Kasumi-1 (cell line): ENCODE data around the gene MRM2.

Experiments used
- DNase-seq, 2 experiments: peaks; one replicate each; lab custom pipeline; 2025; lab: John Stamatoyannopoulos, UW

Gene MRM2

GRCh38 chr7:2203766-2204300 lies 38.2 kb downstream of the MRM2 start:
- no peak for DNase-seq

GRCh38 chr7:2202901-2203765 lies 38.9 kb downstream of the MRM2 start:
- no peak for DNase-seq

- DNase-seq, result no peak
These were observed 39.6 kb downstream of the MRM2 start for GRCh38 chr7:2202361-2202761.

GRCh38 chr7:2201686-2202360 lies 40.2 kb downstream of the MRM2 start:
- no peak for DNase-seq

GRCh38 chr7:2201128-2201527 lies 40.9 kb downstream of the MRM2 start:
- no peak for DNase-seq

GRCh38 chr7:2200584-2200980 lies 41.4 kb downstream of the MRM2 start:
- DNase-seq, result no peak

GRCh38 chr7:2199956-2200583 lies 41.9 kb downstream of the MRM2 start:
- DNase-seq, result no peak

- DNase-seq, result no peak
These were observed 42.5 kb downstream of the MRM2 start for GRCh38 chr7:2199528-2199927.

GRCh38 chr7:2198760-2199159 lies 43.2 kb downstream of the MRM2 start:
- DNase-seq, result no peak

- no peak for DNase-seq
These were observed 43.8 kb downstream of the MRM2 start for GRCh38 chr7:2198206-2198605.

- no peak for DNase-seq
These were observed 44.4 kb downstream of the MRM2 start for GRCh38 chr7:2197436-2198155.

GRCh38 chr7:2196381-2197378 lies 45.3 kb downstream of the MRM2 start:
- DNase-seq, result no peak

GRCh38 chr7:2195400-2196246 lies 46.4 kb downstream of the MRM2 start:
- DNase-seq, result no peak

- DNase-seq, result no peak
These were observed 48.3 kb downstream of the MRM2 start for GRCh38 chr7:2193575-2194305.

- DNase-seq, result no peak
These were observed 49.0 kb downstream of the MRM2 start for GRCh38 chr7:2192831-2193534.

- DNase-seq, result no peak
These were observed 51.0 kb downstream of the MRM2 start for GRCh38 chr7:2191016-2191415.

- DNase-seq, result no peak
These were observed 51.5 kb downstream of the MRM2 start for GRCh38 chr7:2190531-2190930.

- DNase-seq, result no peak
These were observed 55.8 kb downstream of the MRM2 start for GRCh38 chr7:2186166-2186565.

GRCh38 chr7:2185715-2186114 lies 56.3 kb downstream of the MRM2 start:
- no peak for DNase-seq
